HG02642 (cell line): ENCODE measurements around the gene GPAT2.
"Not testable (repeated sequence)": the region's sequence is repeated elsewhere in the genome, so short reads cannot be mapped to it uniquely, and the experiment has no call there.

Source experiments
- ATAC-seq: cut with Tn5 transposase; IDR thresholded peaks from one replicate; pipeline ENCODE4 v1.9.1; 2021; ENCODE audit warnings: mild to moderate bottlenecking; ENCODE audit not compliant: unreplicated experiment, poor library complexity

GPAT2 gene

GRCh38 chr2:95990884-95991283 is 43.8 kb downstream of the GPAT2 start:
- ATAC-seq: not testable (repeated sequence)
